Osteocyte (in vitro differentiated cells): ENCODE results near the gene ASF1B. TPM values are rescaled to one million over a fixed set of nuclear protein-coding genes. Genes with fewer than 3 reads are reported as not detected.
"Not testable (repeated sequence)": the region's sequence is repeated elsewhere in the genome, so short reads cannot be mapped to it uniquely, and the experiment has no call there.

Experiments used
- DNase-seq: peaks from one replicate; pipeline ENCODE4 v3.0.0; 2021; ENCODE audit warnings: mixed read lengths; ENCODE audit not compliant: unreplicated experiment; ENCODE audit errors: extremely low spot score
- H3K27ac Mint-ChIP-seq: one replicate; pipeline ENCODE4 v1.8.0; 2021; ENCODE audit warnings: mild to moderate bottlenecking, mixed read lengths; ENCODE audit not compliant: unreplicated experiment
- H3K27me3 Mint-ChIP-seq: one replicate; pipeline ENCODE4 v1.8.0; 2021; ENCODE audit warnings: mixed read lengths; ENCODE audit not compliant: unreplicated experiment
- H3K36me3 Mint-ChIP-seq: one replicate; pipeline ENCODE4 v1.8.0; 2021; ENCODE audit warnings: mixed read lengths; ENCODE audit not compliant: unreplicated experiment
- H3K4me1 Mint-ChIP-seq: one replicate; pipeline ENCODE4 v1.8.0; 2021; ENCODE audit warnings: mixed read lengths; ENCODE audit not compliant: unreplicated experiment
- H3K4me3 Mint-ChIP-seq: one replicate; pipeline ENCODE4 v1.8.0; 2021; ENCODE audit warnings: mild to moderate bottlenecking, moderate library complexity, mixed read lengths; ENCODE audit not compliant: unreplicated experiment
- H3K9me3 Mint-ChIP-seq: one replicate; pipeline ENCODE4 v1.8.0; 2021; ENCODE audit warnings: mixed read lengths; ENCODE audit not compliant: unreplicated experiment
- total RNA-seq: library from RNA; stranded (reverse); gene quantifications from 2 replicates; pipeline ENCODE4 v1.2.1, GENCODE V29; 2021
- TF ChIP-seq, protein P1 (sequence below): fragments of 200-600 bp; sonication (generic); IDR thresholded peaks from 2 replicates; pipeline ENCODE4 v1.5.0; 2021; ENCODE audit warnings: antibody characterized with exemption, mild to moderate bottlenecking, moderate library complexity

Gene ASF1B
- total RNA-seq, 1 donor from 2014 or later = 4.5 TPM

DNA sequence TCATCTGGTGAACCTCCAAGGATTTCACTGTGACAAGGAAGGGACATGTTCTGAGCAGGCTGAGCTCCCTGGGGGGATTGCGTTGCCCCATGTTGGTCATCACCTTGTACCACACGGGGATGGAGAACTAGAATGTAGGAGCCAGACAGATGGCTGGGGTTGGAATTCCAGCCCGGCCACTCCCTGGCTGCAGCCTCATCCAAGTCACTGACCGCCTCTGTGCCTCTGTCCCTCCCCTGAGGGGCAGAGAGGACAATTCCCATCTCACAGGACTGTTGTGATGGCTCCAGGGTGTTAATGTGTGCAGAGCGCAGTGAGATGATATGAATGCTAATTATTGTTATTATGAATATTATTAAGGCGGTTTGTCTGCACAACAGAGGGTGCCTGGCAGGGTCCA lies 45.5 kb upstream of the ASF1B start:
- H3K36me3 Mint-ChIP-seq = peaks cover 5% of the 10 kb centered on the region
- no peaks in the 10 kb centered on the region for H3K27me3 Mint-ChIP-seq

DNA sequence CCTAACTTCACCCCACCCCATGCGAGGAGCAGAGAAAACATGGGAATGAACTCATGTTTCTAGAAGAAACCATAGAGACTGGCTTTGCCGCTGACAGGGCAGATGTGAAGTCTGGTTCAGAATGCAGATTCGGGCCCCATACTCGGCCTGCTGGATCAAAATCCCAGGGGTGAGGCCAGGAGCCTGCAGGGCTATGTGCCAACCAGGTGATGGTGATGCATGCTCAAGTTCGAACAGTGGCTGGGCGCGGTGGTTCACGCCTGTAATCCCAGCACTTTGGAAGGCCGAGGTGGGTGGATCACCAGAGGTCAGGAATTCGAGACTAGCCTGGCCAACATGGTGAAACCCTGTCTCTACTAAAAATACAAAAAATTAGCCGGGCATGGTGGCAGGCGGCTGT lies 44.8 kb upstream of the ASF1B start:
- H3K9me3 Mint-ChIP-seq = not testable (repeated sequence)

More for the DNA sequence above, 45.5 kb upstream of the ASF1B start:
- TF ChIP-seq, protein P1, sequence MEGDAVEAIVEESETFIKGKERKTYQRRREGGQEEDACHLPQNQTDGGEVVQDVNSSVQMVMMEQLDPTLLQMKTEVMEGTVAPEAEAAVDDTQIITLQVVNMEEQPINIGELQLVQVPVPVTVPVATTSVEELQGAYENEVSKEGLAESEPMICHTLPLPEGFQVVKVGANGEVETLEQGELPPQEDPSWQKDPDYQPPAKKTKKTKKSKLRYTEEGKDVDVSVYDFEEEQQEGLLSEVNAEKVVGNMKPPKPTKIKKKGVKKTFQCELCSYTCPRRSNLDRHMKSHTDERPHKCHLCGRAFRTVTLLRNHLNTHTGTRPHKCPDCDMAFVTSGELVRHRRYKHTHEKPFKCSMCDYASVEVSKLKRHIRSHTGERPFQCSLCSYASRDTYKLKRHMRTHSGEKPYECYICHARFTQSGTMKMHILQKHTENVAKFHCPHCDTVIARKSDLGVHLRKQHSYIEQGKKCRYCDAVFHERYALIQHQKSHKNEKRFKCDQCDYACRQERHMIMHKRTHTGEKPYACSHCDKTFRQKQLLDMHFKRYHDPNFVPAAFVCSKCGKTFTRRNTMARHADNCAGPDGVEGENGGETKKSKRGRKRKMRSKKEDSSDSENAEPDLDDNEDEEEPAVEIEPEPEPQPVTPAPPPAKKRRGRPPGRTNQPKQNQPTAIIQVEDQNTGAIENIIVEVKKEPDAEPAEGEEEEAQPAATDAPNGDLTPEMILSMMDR = no peak
- peaks cover 2% of the 10 kb centered on the region for H3K4me1 Mint-ChIP-seq
- H3K27ac Mint-ChIP-seq = no peak overlapping the region
- DNase-seq = no peak
- H3K9me3 Mint-ChIP-seq = no peaks in the 10 kb centered on the region
- no peak overlapping the region for H3K4me3 Mint-ChIP-seq

DNA sequence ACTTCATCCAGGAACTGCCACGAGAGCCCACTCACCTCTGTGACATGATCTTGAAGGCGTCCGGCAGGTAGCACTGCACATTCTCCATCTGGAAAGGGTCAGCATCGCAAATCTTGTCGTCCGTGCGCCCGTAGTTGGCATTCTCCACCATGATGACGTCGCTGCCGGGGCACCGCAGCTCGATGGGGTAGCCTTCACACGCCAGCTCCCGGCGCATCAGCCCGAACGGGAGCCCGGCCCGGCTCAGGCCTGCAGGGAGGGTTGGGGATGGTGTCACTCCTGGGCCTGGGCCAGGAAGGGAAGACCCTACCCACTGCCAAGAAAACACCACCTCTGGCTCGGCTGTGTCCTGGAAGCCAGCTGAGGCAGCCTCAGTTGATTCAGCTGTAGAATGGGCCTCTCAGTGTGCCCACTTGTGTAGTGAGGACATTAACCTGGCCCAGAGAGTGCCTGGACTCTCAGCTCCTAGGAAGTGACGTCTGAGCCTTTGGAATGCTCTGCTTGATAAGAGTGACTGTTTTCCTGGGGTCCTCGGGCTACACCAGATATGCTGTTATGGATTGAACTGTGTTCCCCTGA lies 41.2 kb upstream of the ASF1B start:
- TF ChIP-seq, protein P1 = no peak
- no peak for DNase-seq

More for the DNA sequence above, 44.8 kb upstream of the ASF1B start:
- H3K4me3 Mint-ChIP-seq, H3K27me3 Mint-ChIP-seq, H3K27ac Mint-ChIP-seq, H3K4me1 Mint-ChIP-seq, H3K36me3 Mint-ChIP-seq, DNase-seq: not testable (repeated sequence)

DNA sequence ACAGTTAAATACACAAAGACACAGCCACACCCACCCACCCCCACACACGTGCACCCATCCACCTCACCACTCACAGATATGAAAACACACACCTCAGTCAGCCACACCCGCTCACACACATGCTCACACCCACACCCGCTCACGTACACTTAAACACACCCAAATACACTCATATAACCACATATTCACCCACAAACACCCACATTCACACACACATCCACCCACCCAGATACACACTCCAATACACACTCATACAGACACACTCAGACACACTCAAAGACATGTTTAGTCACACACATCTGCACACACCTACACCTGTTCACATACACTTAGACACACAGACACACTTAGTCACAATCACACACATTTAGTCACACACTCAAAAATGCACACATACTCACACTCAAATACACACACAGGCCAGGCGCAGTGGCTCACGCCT lies 39.0 kb upstream of the ASF1B start:
- no peak overlapping the region for H3K4me3 Mint-ChIP-seq

More for the DNA sequence above, 41.2 kb upstream of the ASF1B start:
- no peaks in the 10 kb centered on the region for H3K9me3 Mint-ChIP-seq
- H3K27ac Mint-ChIP-seq = no peak overlapping the region
- no peak overlapping the region for H3K4me3 Mint-ChIP-seq
- no peaks in the 10 kb centered on the region for H3K27me3 Mint-ChIP-seq
- peaks cover 13% of the 10 kb centered on the region for H3K36me3 Mint-ChIP-seq
- no peaks in the 10 kb centered on the region for H3K4me1 Mint-ChIP-seq

GRCh38 chr19:14174883-14175282 lies 38.5 kb upstream of the ASF1B start:
- no peak overlapping the region for H3K27ac Mint-ChIP-seq
- no peaks in the 10 kb centered on the region for H3K27me3 Mint-ChIP-seq
- H3K4me3 Mint-ChIP-seq = no peak overlapping the region
- no peak for DNase-seq
- H3K9me3 Mint-ChIP-seq = no peaks in the 10 kb centered on the region
- H3K36me3 Mint-ChIP-seq = peaks cover 34% of the 10 kb centered on the region
- H3K4me1 Mint-ChIP-seq = no peaks in the 10 kb centered on the region
- TF ChIP-seq, protein P1 = no peak

More for the DNA sequence above, 39.0 kb upstream of the ASF1B start:
- Mint-ChIP-seq H3K27me3 (no peaks in the 10 kb centered on the region), H3K4me1 (no peaks in the 10 kb centered on the region), H3K36me3 (peaks cover 29% of the 10 kb centered on the region), H3K27ac (no peak overlapping the region), H3K9me3 (no peaks in the 10 kb centered on the region)
- no peak for DNase-seq
- TF ChIP-seq, protein P1 = no peak
